ENCODE data around the gene POC1A.

POC1A gene

DNA sequence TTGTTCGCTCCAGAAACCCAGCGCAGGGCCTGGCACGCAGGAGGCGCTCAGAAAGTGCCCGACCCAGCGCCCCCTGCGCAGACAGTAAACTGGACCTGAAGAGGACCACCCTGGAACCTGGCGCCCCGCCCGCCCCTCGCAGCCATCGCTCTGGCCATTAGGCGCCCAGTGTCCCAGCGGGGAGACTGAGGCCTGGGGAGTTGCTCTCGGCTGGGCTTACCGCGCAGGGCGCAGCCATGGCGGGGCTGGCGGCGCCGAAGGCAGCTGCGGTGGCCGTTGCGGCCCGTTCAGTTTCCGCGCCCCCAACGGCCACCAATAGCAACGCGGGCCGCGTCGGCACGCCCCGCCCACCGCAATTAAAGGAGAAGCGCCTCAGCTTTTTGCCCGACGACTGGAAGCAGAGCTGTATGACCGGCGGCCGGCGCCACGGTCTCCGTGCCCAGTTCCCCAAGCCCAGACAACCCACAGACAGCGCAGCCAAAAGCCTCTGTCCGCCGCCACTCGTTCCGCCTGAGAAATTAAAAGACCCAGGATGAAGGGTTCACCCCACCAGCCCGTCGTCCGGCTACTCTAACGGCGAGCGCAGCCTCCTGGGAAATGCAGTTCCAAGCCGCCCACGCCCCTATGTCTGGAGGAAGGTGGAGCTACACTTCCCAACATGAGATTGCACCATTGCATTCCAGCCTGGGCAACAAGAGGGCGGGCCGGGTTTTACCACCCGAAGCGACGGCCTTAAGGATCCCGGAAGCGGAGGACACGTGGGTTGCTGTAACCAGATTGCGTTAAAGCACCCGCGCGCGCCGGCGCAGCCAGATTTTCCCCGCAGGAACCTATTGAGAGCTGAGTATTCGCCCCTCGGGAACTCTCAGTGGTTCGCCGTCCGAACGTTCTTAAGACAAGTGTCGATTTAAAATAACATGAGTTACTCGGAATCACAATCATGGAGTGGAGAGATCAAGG is at the start of gene POC1A:
Gene POC1A, minus strand, starts transcription at position 289 of the 960 bp plus-strand sequence. Its CDS starts 51 bp downstream, at position 238.
- Mint-ChIP-seq H3K27me3 (ENCODE audit: low read depth, poor library complexity) (peaks cover 3% of the 10 kb centered on the region), H3K9me3 (no peaks in the 10 kb centered on the region), H3K4me3 (peak within 1 kb of the TSS; percentile 93), H3K36me3 (ENCODE audit: low read depth) (peaks cover 2% of the 10 kb centered on the region), H3K4me1 (peaks cover 27% of the 10 kb centered on the region), H3K27ac (peak within 1 kb of the TSS; percentile 97)
- DNase-seq: peak; percentile 91
- TF ChIP-seq, protein P1, sequence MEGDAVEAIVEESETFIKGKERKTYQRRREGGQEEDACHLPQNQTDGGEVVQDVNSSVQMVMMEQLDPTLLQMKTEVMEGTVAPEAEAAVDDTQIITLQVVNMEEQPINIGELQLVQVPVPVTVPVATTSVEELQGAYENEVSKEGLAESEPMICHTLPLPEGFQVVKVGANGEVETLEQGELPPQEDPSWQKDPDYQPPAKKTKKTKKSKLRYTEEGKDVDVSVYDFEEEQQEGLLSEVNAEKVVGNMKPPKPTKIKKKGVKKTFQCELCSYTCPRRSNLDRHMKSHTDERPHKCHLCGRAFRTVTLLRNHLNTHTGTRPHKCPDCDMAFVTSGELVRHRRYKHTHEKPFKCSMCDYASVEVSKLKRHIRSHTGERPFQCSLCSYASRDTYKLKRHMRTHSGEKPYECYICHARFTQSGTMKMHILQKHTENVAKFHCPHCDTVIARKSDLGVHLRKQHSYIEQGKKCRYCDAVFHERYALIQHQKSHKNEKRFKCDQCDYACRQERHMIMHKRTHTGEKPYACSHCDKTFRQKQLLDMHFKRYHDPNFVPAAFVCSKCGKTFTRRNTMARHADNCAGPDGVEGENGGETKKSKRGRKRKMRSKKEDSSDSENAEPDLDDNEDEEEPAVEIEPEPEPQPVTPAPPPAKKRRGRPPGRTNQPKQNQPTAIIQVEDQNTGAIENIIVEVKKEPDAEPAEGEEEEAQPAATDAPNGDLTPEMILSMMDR (IDR thresholded peaks at IDR 0.05): no peak

DNA sequence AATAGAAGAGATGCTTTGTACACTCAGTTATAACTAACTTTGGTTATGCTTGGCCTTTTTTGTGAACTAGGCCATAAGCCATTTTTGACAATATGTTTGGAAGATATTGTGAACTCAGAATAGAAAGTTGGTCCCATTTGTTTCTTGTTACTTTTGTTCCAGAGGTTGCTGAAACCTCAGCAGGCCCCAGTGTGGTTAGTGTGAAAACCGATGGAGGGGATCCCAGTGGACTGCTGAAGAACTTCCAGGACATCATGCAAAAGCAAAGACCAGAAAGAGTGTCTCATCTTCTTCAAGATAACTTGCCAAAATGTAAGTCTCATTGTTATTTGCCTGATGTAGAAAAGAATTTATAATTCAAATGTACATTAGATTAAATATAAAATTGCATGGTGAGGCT is 49.5 kb upstream of the POC1A start:
- Mint-ChIP-seq H3K4me3 (no peak overlapping the region), H3K27ac (no peak overlapping the region), H3K9me3 (no peaks in the 10 kb centered on the region), H3K27me3 (ENCODE audit: low read depth, poor library complexity) (no peaks in the 10 kb centered on the region), H3K36me3 (ENCODE audit: low read depth) (peaks cover 93% of the 10 kb centered on the region), H3K4me1 (peaks cover 17% of the 10 kb centered on the region)
- TF ChIP-seq, protein P1 (IDR thresholded peaks at IDR 0.05): no peak
- no peak for DNase-seq

DNA sequence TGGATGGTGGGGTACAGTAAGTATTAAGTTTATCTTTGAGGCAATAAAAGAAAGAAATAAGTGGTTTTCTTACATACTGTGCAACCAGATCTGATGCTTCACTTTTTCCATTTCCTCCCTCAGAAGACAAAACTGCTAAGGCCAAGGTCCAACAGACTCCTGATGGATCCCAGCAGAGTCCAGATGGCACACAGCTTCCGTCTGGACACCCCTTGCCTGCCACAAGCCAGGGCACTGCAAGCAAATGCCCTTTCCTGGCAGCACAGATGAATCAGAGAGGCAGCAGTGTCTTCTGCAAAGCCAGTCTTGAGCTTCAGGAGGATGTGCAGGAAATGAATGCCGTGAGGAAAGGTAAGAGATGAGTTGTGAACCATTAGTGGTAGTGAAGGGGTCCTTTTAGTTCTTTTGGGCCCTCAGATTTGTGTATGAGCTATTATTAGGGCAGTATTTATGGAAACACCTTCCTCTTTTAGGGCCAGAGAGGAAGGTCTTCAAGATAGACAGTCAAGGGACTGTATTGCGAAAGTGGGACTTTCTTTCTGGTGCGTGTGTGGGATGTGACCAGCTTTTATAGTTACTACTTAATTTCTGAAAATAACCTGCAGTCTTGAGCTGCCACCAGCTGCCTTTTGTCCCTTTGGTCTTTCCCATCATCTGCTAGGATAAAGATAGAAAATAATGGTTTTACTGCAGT is 48.3 kb upstream of the POC1A start:
- no peak for DNase-seq
- Mint-ChIP-seq H3K27ac (no peak overlapping the region), H3K27me3 (ENCODE audit: low read depth, poor library complexity) (peaks cover 4% of the 10 kb centered on the region), H3K9me3 (no peaks in the 10 kb centered on the region), H3K36me3 (ENCODE audit: low read depth) (peaks cover 81% of the 10 kb centered on the region), H3K4me1 (peaks cover 25% of the 10 kb centered on the region), H3K4me3 (no peak overlapping the region)
- TF ChIP-seq, protein P1 (IDR thresholded peaks at IDR 0.05): no peak

DNA sequence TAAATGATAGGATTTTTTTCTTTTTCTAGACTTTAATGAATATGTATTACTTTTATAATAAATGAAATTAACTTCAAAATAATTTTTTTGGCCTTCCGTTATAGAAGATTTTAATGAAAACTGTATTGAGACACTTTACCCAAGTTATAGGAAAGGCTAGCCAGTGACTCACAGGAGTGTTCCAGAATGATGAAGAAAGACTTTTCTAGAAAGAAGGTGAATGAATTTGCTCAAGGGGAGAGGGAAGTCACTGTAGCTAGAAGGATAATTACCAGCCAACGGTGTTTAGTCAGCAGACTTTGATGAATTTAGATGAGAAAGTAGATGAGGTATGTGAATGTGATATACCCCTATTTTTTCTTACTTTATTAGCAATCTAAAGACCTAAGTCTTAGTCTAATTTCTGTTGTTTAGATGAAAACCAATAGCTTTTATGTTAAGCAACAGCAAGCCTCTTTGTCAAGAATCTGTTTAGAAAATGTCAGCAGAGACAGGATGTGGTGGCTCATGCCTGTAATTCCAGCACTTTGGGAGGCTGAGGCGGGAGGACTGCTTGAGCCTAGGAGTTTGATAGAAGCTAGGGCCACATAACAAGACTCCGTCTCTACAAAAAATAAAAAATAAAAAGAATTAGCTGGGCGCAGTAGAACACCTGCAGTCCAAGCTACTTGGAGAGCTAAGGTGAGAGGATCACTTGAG is 46.9 kb upstream of the POC1A start:
- peaks cover 67% of the 10 kb centered on the region for H3K36me3 Mint-ChIP-seq (ENCODE audit: low read depth)
- H3K27ac Mint-ChIP-seq: no peak overlapping the region
- no peak overlapping the region for H3K4me3 Mint-ChIP-seq
- no peak for DNase-seq
- H3K9me3 Mint-ChIP-seq: no peaks in the 10 kb centered on the region
- H3K4me1 Mint-ChIP-seq: peaks cover 28% of the 10 kb centered on the region
- TF ChIP-seq, protein P1 (IDR thresholded peaks at IDR 0.05): no peak
- peaks cover 6% of the 10 kb centered on the region for H3K27me3 Mint-ChIP-seq (ENCODE audit: low read depth, poor library complexity)

DNA sequence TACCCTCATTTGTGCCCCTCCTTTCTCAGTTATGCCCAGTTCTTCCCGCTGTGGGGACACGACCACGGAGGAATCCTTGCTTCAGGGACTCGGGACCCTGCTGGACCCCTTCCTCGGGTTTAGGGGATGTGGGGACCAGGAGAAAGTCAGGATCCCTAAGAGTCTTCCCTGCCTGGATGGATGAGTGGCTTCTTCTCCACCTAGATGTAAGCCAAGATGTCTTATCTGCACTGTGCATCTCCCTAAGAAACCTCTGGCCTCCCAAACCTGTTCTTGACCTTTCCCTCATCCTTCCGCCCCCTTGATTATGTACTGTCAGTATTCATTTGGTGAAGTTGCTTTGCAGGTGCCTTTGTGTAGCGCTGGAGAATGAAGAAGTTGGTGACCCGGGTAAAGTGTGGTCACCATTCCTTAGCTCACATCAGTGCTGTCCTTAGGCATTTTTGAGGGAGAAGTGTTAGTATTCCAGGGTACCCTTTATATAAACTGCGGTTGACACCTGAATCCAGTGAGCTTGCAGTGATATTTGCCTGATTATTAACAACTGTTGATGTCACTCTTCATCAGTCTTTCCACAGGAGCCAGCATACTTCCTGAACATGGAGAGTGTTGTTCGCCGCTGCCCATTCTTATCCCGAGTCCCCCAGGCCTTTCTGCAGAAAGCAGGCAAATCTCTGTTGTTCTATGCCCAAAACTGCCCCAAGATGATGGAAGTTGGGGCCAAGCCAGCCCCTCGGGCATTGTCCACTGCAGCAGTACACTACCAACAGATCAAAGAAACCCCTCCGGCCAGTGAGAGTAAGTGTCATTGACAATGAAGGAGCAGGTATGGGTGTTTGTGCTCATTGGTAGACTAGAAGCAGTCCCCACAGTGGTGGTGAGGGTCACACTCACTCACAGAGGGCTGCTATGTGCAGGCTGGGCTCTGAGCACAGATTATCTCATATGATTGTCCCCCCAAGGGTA is 44.7 kb upstream of the POC1A start:
- Mint-ChIP-seq H3K4me1 (peaks cover 32% of the 10 kb centered on the region), H3K36me3 (ENCODE audit: low read depth) (peaks cover 45% of the 10 kb centered on the region), H3K27me3 (ENCODE audit: low read depth, poor library complexity) (peaks cover 6% of the 10 kb centered on the region), H3K27ac (no peak overlapping the region), H3K4me3 (peak overlapping the region; percentile 99), H3K9me3 (no peaks in the 10 kb centered on the region)
- DNase-seq: no peak
- TF ChIP-seq, protein P1 (IDR thresholded peaks at IDR 0.05): no peak

All from nephron progenitor cell (in vitro differentiated cells).